Neuronal stem cell (in vitro differentiated cells): Measurements from ENCODE around the gene THOP1.

ENCODE experiments used
- DNase-seq: peaks from one replicate; pipeline ENCODE4 v3.0.0-alpha.2; 2013; ENCODE audit warnings: low spot score
- H2AFZ ChIP-seq: one replicate; pipeline ENCODE4 v1.6.1; 2013; ENCODE audit warnings: mild to moderate bottlenecking, low read length, inconsistent platforms
- H2AK5ac ChIP-seq: 2 replicates; pipeline ENCODE4 v1.6.1; 2013; ENCODE audit warnings: low read depth, mild to moderate bottlenecking, inconsistent platforms, low read length, moderate library complexity, mixed read lengths
- H2BK120ac ChIP-seq: 2 replicates; pipeline ENCODE4 v1.6.1; 2013; ENCODE audit warnings: low read depth, mild to moderate bottlenecking, inconsistent platforms, low read length, moderate library complexity, mixed read lengths
- H2BK12ac ChIP-seq: one replicate; pipeline ENCODE4 v1.6.1; 2013; ENCODE audit warnings: low read length, inconsistent platforms
- H2BK15ac ChIP-seq: 2 replicates; pipeline ENCODE4 v1.6.1; 2013; ENCODE audit warnings: mild to moderate bottlenecking, low read length, inconsistent platforms, mixed read lengths
- H2BK5ac ChIP-seq: one replicate; pipeline ENCODE4 v1.6.1; 2013; ENCODE audit warnings: inconsistent platforms, mild to moderate bottlenecking, low read length, moderate library complexity
- H3K14ac ChIP-seq: one replicate; pipeline ENCODE4 v1.6.1; 2013; ENCODE audit warnings: low read length, inconsistent platforms
- H3K18ac ChIP-seq: 2 replicates; pipeline ENCODE4 v1.6.1; 2013; ENCODE audit warnings: low read length, inconsistent platforms
- H3K23ac ChIP-seq: 2 replicates; pipeline ENCODE4 v1.6.1; 2013; ENCODE audit warnings: low read depth, mild to moderate bottlenecking, mixed read lengths, low read length, inconsistent platforms; ENCODE audit not compliant: poor library complexity
- H3K27ac ChIP-seq: replicated peaks from 3 replicates; pipeline ENCODE4 v1.5.1; 2013; ENCODE audit warnings: low read length, inconsistent platforms
- H3K27me3 ChIP-seq, 3 experiments: 2 replicates each; pipeline ENCODE4 v1.6.1; 2013; ENCODE audit warnings: low read length in 3 of 3, mild to moderate bottlenecking in 2 of 3, inconsistent platforms in 1 of 3, low read depth in 1 of 3, mixed read lengths in 1 of 3, moderate library complexity in 1 of 3; ENCODE audit not compliant: control insufficient read depth in 3 of 3, insufficient read depth in 3 of 3
- H3K36me3 ChIP-seq, 2 donors: replicated peaks in 1 of 2; 2 replicates each; pipeline ENCODE4 v1.6.1; 2013; ENCODE audit warnings: low read length in 2 of 2; ENCODE audit not compliant: control insufficient read depth in 2 of 2, insufficient read depth in 2 of 2
- H3K4ac ChIP-seq: 2 replicates; pipeline ENCODE4 v1.6.1; 2013; ENCODE audit warnings: inconsistent platforms, mild to moderate bottlenecking, low read length, moderate library complexity
- H3K4me1 ChIP-seq, 2 donors: 1 replicate in 1 of 2; 2 replicates in 1 of 2; pipeline ENCODE4 v1.6.1; 2013; ENCODE audit warnings: low read length in 2 of 2, low read depth in 1 of 2; ENCODE audit not compliant: control insufficient read depth in 2 of 2, insufficient read depth in 1 of 2
- H3K4me2 ChIP-seq: one replicate; pipeline ENCODE4 v1.6.1; 2013; ENCODE audit warnings: mild to moderate bottlenecking, low read length, inconsistent platforms; ENCODE audit not compliant: insufficient read depth, poor library complexity, severe bottlenecking
- H3K4me3 ChIP-seq, 2 donors: 2 replicates each; pipeline ENCODE4 v1.5.1; 2013; ENCODE audit warnings: low read length in 2 of 2, mild to moderate bottlenecking in 2 of 2, inconsistent platforms in 1 of 2, moderate library complexity in 1 of 2
- H3K79me1 ChIP-seq: one replicate; pipeline ENCODE4 v1.6.1; 2013; ENCODE audit warnings: low read depth, mild to moderate bottlenecking, inconsistent platforms, low read length, moderate library complexity
- H3K9ac ChIP-seq: one replicate; pipeline ENCODE4 v1.6.1; 2013; ENCODE audit warnings: mild to moderate bottlenecking, low read depth, low read length, inconsistent platforms; ENCODE audit not compliant: poor library complexity
- H3K9me3 ChIP-seq, 2 donors: replicated peaks in 1 of 2; 2 replicates each; pipeline versions ENCODE3 to v1.6.1; 2013; ENCODE audit warnings: low read length in 2 of 2, mild to moderate bottlenecking in 2 of 2, inconsistent platforms in 1 of 2, low read depth in 1 of 2, mixed read lengths in 1 of 2, moderate library complexity in 1 of 2; ENCODE audit not compliant: control insufficient read depth in 2 of 2, insufficient read depth in 1 of 2
- H4K8ac ChIP-seq: one replicate; pipeline ENCODE4 v1.6.1; 2013; ENCODE audit warnings: low read depth, mild to moderate bottlenecking, inconsistent platforms, low read length, moderate library complexity
- H4K91ac ChIP-seq: one replicate; pipeline ENCODE4 v1.6.1; 2013; ENCODE audit warnings: low read length, low read depth, mild to moderate bottlenecking, inconsistent platforms; ENCODE audit not compliant: poor library complexity
- WGBS, 2 donors: extraction: QIAGEN DNeasy Blood & Tissue Kit; methylation state at CpG; one replicate each; pipeline ENCODE4 v1.1.7; 2013; ENCODE audit warnings: missing lambda C conversion rate in 2 of 2, mixed read lengths in 1 of 2; ENCODE audit not compliant: insufficient read length in 2 of 2, insufficient replicate concordance in 1 of 2; ENCODE audit errors: extremely low coverage in 2 of 2; 5-methylcytosine and 5-hydroxymethylcytosine counted together

Gene THOP1

GRCh38 chr19:2852598-2852997, 67.3 kb downstream of the THOP1 start:
- H3K9ac ChIP-seq, result no peak overlapping the region
- no peak overlapping the region for H3K27ac ChIP-seq
- no peak overlapping the region for H3K18ac ChIP-seq
- DNase-seq, result no peak
- H3K36me3 ChIP-seq, result peaks cover 28 to 62% of the 10 kb centered on the region in 2 donors
- no peaks in the 10 kb centered on the region for H3K4me1 ChIP-seq
- no peak overlapping the region for H3K14ac ChIP-seq
- H3K27me3 ChIP-seq, result no peaks in the 10 kb centered on the region
- no peak overlapping the region for H2BK120ac ChIP-seq
- no peaks in the 10 kb centered on the region for H3K79me1 ChIP-seq
- WGBS, 2 donors, result no CpG with 5 or more reads among the region's 10 CpGs
- no peak overlapping the region for H2BK12ac ChIP-seq
- H3K4me3 ChIP-seq, result no peak overlapping the region
- H4K8ac ChIP-seq, result no peak overlapping the region
- H3K23ac ChIP-seq, result no peak overlapping the region
- H3K9me3 ChIP-seq, result peaks cover 44 to 76% of the 10 kb centered on the region in 2 donors
- no peak overlapping the region for H3K4ac ChIP-seq
- H2BK5ac ChIP-seq, result no peak overlapping the region
- H2AFZ ChIP-seq, result no peak overlapping the region
- H2AK5ac ChIP-seq, result no peak overlapping the region
- no peak overlapping the region for H3K4me2 ChIP-seq
- H2BK15ac ChIP-seq, result no peak overlapping the region
- H4K91ac ChIP-seq, result no peak overlapping the region

- Histone ChIP-seq H2BK15ac (no peak overlapping the region), H2BK120ac (no peak overlapping the region), H3K18ac (no peak overlapping the region), H2BK12ac (no peak overlapping the region), H4K8ac (no peak overlapping the region), H3K23ac (no peak overlapping the region), H3K4me2 (no peak overlapping the region), H3K27ac (no peak overlapping the region), H2BK5ac (no peak overlapping the region), H3K4ac (no peak overlapping the region), H2AK5ac (no peak overlapping the region), H3K4me3 (no peak overlapping the region), H3K27me3 (no peaks in the 10 kb centered on the region), H3K36me3 (peaks cover 28 to 62% of the 10 kb centered on the region in 2 donors), H3K79me1 (no peaks in the 10 kb centered on the region), H3K4me1 (no peaks in the 10 kb centered on the region), H3K9me3 (peaks cover 47 to 73% of the 10 kb centered on the region in 2 donors), H2AFZ (no peak overlapping the region), H4K91ac (no peak overlapping the region), H3K9ac (no peak overlapping the region), H3K14ac (no peak overlapping the region)
- DNase-seq, result no peak
- no CpG with 5 or more reads among the region's 11 CpGs for WGBS, 2 donors
These were observed 67.8 kb downstream of the THOP1 start for GRCh38 chr19:2853015-2853606.

GRCh38 chr19:2854849-2855248, 69.5 kb downstream of the THOP1 start:
- H3K14ac ChIP-seq, result no peak overlapping the region
- H3K27me3 ChIP-seq, result no peaks in the 10 kb centered on the region
- no peak overlapping the region for H2BK15ac ChIP-seq
- H3K79me1 ChIP-seq, result no peaks in the 10 kb centered on the region
- H3K18ac ChIP-seq, result no peak overlapping the region
- no peak overlapping the region for H3K9ac ChIP-seq
- no peak overlapping the region for H4K8ac ChIP-seq
- peaks cover 52 to 74% of the 10 kb centered on the region in 2 donors for H3K9me3 ChIP-seq
- no peak overlapping the region for H3K23ac ChIP-seq
- no peak overlapping the region for H4K91ac ChIP-seq
- H2AFZ ChIP-seq, result no peak overlapping the region
- no CpG with 5 or more reads among the region's 3 CpGs for WGBS, 2 donors
- H3K36me3 ChIP-seq, result peaks cover 26 to 60% of the 10 kb centered on the region in 2 donors
- no peak overlapping the region for H2AK5ac ChIP-seq
- H2BK5ac ChIP-seq, result no peak overlapping the region
- DNase-seq, result no peak
- no peak overlapping the region for H3K4me2 ChIP-seq
- no peak overlapping the region for H2BK120ac ChIP-seq
- no peaks in the 10 kb centered on the region for H3K4me1 ChIP-seq
- H3K4ac ChIP-seq, result no peak overlapping the region
- no peak overlapping the region for H2BK12ac ChIP-seq
- H3K4me3 ChIP-seq, result no peak overlapping the region
- H3K27ac ChIP-seq, result no peak overlapping the region

- Histone ChIP-seq H3K14ac (no peak overlapping the region), H4K8ac (no peak overlapping the region), H2BK5ac (no peak overlapping the region), H3K27ac (no peak overlapping the region), H2AFZ (no peak overlapping the region), H2AK5ac (no peak overlapping the region), H3K27me3 (no peaks in the 10 kb centered on the region), H3K79me1 (no peaks in the 10 kb centered on the region), H3K36me3 (peaks cover 22 to 43% of the 10 kb centered on the region in 2 donors), H3K4me1 (no peaks in the 10 kb centered on the region), H3K18ac (no peak overlapping the region), H3K4me3 (no peak overlapping the region), H2BK12ac (no peak overlapping the region), H3K4me2 (no peak overlapping the region), H2BK120ac (no peak overlapping the region), H2BK15ac (no peak overlapping the region), H3K23ac (no peak overlapping the region), H4K91ac (no peak overlapping the region), H3K9ac (no peak overlapping the region), H3K4ac (no peak overlapping the region), H3K9me3 (peaks cover 48 to 59% of the 10 kb centered on the region in 2 donors)
- no CpG with 5 or more reads among the region's 5 CpGs for WGBS, 2 donors
- DNase-seq, result no peak
These were observed 71.3 kb downstream of the THOP1 start for GRCh38 chr19:2856457-2857050.
